ENCODE measurements around the gene P2RX1.

DNA sequence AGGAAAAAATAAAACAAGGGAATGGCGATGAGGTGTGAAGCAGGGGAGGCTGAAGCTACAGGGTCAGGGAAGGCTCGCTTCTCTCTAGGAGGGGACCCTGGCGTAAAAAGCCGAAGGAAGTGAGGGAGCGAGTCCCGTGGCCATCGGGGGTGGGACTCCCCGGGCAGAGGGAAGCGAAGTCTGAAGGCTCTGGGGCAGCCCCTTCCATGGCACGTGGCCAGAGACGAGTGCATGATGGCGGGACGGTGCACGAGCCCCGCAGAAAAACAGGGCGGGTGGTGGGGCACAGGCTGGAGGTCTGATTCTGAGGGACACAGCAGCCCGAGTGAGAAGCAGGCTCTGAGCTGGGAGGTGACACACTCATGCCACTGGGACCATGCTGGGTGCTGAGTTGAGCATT, 49.2 kb downstream of the P2RX1 start:
- TF ChIP-seq NFRKB (IDR thresholded peaks at IDR 0.05) (no peak), TARDBP (IDR thresholded peaks at IDR 0.05) (no peak), L3MBTL2 (conservative IDR thresholded peaks at IDR 0.05) (no peak), SP1 (IDR thresholded peaks at IDR 0.05) (no peak), FOXK2 (IDR thresholded peaks at IDR 0.05) (no peak), PKNOX1 (IDR thresholded peaks at IDR 0.05) (no peak), FOXM1 (IDR thresholded peaks at IDR 0.05; ENCODE audit: borderline replicate concordance) (no peak), CTBP1 (IDR thresholded peaks at IDR 0.05; ENCODE audit: borderline replicate concordance) (no peak), HDGF (IDR thresholded peaks at IDR 0.05; ENCODE audit: borderline replicate concordance) (no peak), BHLHE40 (IDR thresholded peaks at IDR 0.05; ENCODE audit: borderline replicate concordance) (no peak), ELF4 (IDR thresholded peaks at IDR 0.05) (no peak), ARNT (IDR thresholded peaks at IDR 0.05) (no peak)

Measured in HEK293T (cell line).